Nephron (organoid): Measurements from ENCODE around the gene RTN4.

ENCODE experiments used
- H3K27ac Mint-ChIP-seq, 3 experiments: 2 replicates each; pipeline ENCODE4 v1.8.0; 2020; ENCODE audit warnings: mixed read lengths in 3 of 3, mild to moderate bottlenecking in 2 of 3, moderate library complexity in 1 of 3
- H3K27me3 Mint-ChIP-seq: 2 replicates; pipeline ENCODE4 v1.8.0; 2021; ENCODE audit warnings: low read depth, mild to moderate bottlenecking, moderate library complexity, mixed read lengths
- H3K36me3 Mint-ChIP-seq: 2 replicates; pipeline ENCODE4 v1.8.0; 2020; ENCODE audit warnings: low read depth, mixed read lengths
- H3K4me1 Mint-ChIP-seq: 2 replicates; pipeline ENCODE4 v1.8.0; 2020; ENCODE audit warnings: mixed read lengths
- H3K4me3 Mint-ChIP-seq, 3 experiments: 2 replicates each; pipeline ENCODE4 v1.8.0; 2020; ENCODE audit warnings: mild to moderate bottlenecking in 3 of 3, mixed read lengths in 3 of 3, moderate library complexity in 2 of 3
- H3K9me3 Mint-ChIP-seq: 2 replicates; pipeline ENCODE4 v1.8.0; 2020; ENCODE audit warnings: mixed read lengths
- CTCF ChIP-seq, 3 experiments: fragments of 200-600 bp; sonication (generic); IDR thresholded peaks; one replicate each; pipeline ENCODE4 v1.5.0; 2021; ENCODE audit warnings: antibody characterized with exemption in 3 of 3; ENCODE audit not compliant: unreplicated experiment in 3 of 3

The RTN4 gene

GRCh38 chr2:54928719-54929118 lies 121.5 kb downstream of the RTN4 start:
- no peaks in the 10 kb centered on the region for H3K36me3 Mint-ChIP-seq
- H3K27me3 Mint-ChIP-seq, result peaks cover 4% of the 10 kb centered on the region
- H3K9me3 Mint-ChIP-seq, result no peaks in the 10 kb centered on the region
- H3K4me3 Mint-ChIP-seq, result no peak overlapping the region
- no peak overlapping the region for H3K27ac Mint-ChIP-seq
- no peak for TF ChIP-seq CTCF (IDR thresholded peaks at IDR 0.05; ENCODE audit: unreplicated experiment in 3 of 3)
- peaks cover 14% of the 10 kb centered on the region for H3K4me1 Mint-ChIP-seq

- peaks cover 4% of the 10 kb centered on the region for H3K27me3 Mint-ChIP-seq
- TF ChIP-seq CTCF (IDR thresholded peaks at IDR 0.05; ENCODE audit: unreplicated experiment in 3 of 3), result no peak
- peaks cover 14% of the 10 kb centered on the region for H3K4me1 Mint-ChIP-seq
- peak overlapping the region in 1 of 3 experiments; percentile 15 for H3K27ac Mint-ChIP-seq
- no peak overlapping the region for H3K4me3 Mint-ChIP-seq
- H3K36me3 Mint-ChIP-seq, result no peaks in the 10 kb centered on the region
- H3K9me3 Mint-ChIP-seq, result no peaks in the 10 kb centered on the region
Observed at GRCh38 chr2:54927751-54928615, 122.3 kb downstream of the RTN4 start.

GRCh38 chr2:54927085-54927750 lies 123.0 kb downstream of the RTN4 start:
- H3K36me3 Mint-ChIP-seq, result no peaks in the 10 kb centered on the region
- peaks cover 14% of the 10 kb centered on the region for H3K4me1 Mint-ChIP-seq
- peak overlapping the region in 1 of 3 experiments; percentile 15 for H3K27ac Mint-ChIP-seq
- no peak for TF ChIP-seq CTCF (IDR thresholded peaks at IDR 0.05; ENCODE audit: unreplicated experiment in 3 of 3)
- no peak overlapping the region for H3K4me3 Mint-ChIP-seq
- peaks cover 4% of the 10 kb centered on the region for H3K27me3 Mint-ChIP-seq
- no peaks in the 10 kb centered on the region for H3K9me3 Mint-ChIP-seq

- Mint-ChIP-seq H3K4me3 (no peak overlapping the region), H3K27me3 (no peaks in the 10 kb centered on the region), H3K36me3 (no peaks in the 10 kb centered on the region), H3K4me1 (peaks cover 14% of the 10 kb centered on the region), H3K9me3 (peaks cover 10% of the 10 kb centered on the region), H3K27ac (no peak overlapping the region)
- no peak for TF ChIP-seq CTCF (IDR thresholded peaks at IDR 0.05; ENCODE audit: unreplicated experiment in 3 of 3)
Observed at GRCh38 chr2:54925022-54925421, 125.2 kb downstream of the RTN4 start.

GRCh38 chr2:54924121-54924520 lies 126.1 kb downstream of the RTN4 start:
- Mint-ChIP-seq H3K4me3 (no peak overlapping the region), H3K27me3 (no peaks in the 10 kb centered on the region)
- no peak for TF ChIP-seq CTCF (IDR thresholded peaks at IDR 0.05; ENCODE audit: unreplicated experiment in 3 of 3)

More at GRCh38 chr2:54924121-54924520, 126.1 kb downstream of the RTN4 start:
- H3K27ac Mint-ChIP-seq, result no peak overlapping the region
- peaks cover 13% of the 10 kb centered on the region for H3K9me3 Mint-ChIP-seq
- no peaks in the 10 kb centered on the region for H3K36me3 Mint-ChIP-seq
- peaks cover 14% of the 10 kb centered on the region for H3K4me1 Mint-ChIP-seq
